Testis (tissue), 2 donors: Measurements from ENCODE around the gene N4BP2L1.

Source experiments
- POLR2A ChIP-seq: fragments of 450-650 bp; IDR thresholded peaks from one replicate; pipeline ENCODE4 v1.6.1; 2017; ENCODE audit warnings: antibody characterized with exemption, mild to moderate bottlenecking, moderate library complexity
- TF ChIP-seq, protein P1 (sequence below), 3 experiments: fragments of 450-650 bp in 2 of 3; fragments of 200-600 bp in 1 of 3; sonication (generic) in 1 of 3; IDR thresholded peaks; one replicate each; pipeline ENCODE4 v1.5.1; 2016 to 2019; ENCODE audit warnings: antibody characterized with exemption in 3 of 3, mild to moderate bottlenecking in 2 of 3, moderate library complexity in 1 of 3

DNA sequence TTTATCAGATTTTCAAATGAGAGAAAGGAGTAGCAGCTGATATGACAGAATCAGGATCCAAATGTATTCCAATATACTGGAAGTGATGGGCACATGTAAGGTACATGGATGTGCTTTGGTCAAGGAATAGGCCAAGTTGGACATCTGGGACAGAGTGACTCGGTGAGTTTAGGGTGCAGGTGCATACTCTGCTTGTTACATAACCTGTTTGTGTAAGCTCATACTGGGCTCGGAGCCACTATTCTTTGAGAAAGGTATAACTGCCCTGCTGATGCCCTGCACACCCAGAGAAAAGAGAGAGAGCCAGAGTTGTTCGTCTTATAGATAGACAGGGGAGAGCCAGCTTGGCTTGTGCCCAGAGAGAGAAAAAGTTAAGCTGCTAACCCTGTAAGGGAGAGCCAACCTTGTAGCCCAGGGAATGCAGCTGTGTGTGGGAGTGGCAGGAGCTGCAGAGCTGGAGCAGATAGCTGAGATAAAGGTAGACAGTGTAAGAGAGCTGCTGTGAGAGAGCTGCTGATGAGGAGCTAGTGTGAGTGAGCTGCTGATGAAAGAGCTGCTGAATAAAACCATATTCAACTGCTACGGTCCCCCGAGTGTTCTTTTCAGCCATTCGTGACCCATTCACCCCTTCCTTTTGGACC is 40.7 kb upstream of the N4BP2L1 start:
- TF ChIP-seq, protein P1, sequence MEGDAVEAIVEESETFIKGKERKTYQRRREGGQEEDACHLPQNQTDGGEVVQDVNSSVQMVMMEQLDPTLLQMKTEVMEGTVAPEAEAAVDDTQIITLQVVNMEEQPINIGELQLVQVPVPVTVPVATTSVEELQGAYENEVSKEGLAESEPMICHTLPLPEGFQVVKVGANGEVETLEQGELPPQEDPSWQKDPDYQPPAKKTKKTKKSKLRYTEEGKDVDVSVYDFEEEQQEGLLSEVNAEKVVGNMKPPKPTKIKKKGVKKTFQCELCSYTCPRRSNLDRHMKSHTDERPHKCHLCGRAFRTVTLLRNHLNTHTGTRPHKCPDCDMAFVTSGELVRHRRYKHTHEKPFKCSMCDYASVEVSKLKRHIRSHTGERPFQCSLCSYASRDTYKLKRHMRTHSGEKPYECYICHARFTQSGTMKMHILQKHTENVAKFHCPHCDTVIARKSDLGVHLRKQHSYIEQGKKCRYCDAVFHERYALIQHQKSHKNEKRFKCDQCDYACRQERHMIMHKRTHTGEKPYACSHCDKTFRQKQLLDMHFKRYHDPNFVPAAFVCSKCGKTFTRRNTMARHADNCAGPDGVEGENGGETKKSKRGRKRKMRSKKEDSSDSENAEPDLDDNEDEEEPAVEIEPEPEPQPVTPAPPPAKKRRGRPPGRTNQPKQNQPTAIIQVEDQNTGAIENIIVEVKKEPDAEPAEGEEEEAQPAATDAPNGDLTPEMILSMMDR (IDR thresholded peaks at IDR 0.05): no peak
- no peak for TF ChIP-seq POLR2A
